Measurements from ENCODE around the gene USP24.

USP24 gene

DNA sequence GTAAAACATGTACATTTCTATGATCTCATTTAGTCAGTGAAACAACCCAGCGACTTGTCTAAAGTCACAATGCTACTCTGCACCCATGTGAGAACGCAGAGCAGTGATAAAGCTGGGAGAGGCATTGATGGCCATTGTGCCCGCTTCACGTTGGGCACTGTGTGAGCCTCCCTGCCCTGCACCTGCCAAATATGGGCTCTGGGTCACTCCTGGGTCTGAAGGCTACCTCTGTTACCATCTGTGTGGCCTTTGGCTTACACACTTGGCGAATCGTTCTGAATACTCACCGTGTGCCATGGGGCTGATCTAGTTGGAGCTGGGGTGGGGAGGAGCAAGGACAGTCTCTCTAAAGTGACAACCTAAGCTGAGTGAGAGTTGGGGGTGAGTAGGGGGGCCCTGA lies 145.9 kb downstream of the USP24 start:
- DNase-seq (ENCODE audit: low spot score), result no peak

DNA sequence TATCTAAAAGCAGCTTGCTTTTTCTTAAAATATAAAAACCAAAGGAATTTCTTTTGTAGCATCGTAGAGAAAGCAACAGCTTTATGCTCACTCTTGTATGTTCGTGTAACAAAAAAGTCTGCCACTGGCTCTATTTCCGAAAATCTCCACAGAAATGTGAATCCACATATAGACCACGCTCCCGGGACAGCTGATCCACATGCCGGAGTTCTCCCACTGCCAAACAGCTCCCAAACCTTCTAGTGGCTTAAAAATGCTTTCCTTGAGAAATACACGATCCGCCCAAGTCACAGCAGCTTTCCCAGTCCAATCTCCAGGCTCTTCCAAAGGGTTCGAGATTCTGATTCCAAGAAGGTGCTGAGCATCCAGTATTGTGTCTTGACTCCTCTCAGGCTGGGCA lies 146.5 kb downstream of the USP24 start:
- no peak for DNase-seq (ENCODE audit: low spot score)

DNA sequence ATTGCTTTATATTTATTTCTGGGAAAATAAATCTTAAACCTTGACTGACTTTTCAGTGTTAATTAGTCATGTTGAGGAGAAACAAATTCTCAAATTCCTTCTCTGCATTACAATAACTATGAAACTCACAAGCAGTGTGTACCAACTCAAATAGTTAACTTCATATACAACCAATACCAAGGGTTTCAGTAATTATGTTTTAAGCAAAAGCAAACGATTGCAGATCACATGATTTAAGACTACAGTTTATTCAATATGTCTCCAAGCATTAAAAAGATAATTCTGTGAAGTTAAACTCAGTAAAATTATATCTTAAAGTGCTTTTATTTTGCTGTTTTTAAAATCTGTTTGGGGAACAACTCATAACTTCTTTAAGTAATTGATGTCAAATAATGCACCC lies 147.2 kb downstream of the USP24 start:
- DNase-seq (ENCODE audit: low spot score), result no peak

DNA sequence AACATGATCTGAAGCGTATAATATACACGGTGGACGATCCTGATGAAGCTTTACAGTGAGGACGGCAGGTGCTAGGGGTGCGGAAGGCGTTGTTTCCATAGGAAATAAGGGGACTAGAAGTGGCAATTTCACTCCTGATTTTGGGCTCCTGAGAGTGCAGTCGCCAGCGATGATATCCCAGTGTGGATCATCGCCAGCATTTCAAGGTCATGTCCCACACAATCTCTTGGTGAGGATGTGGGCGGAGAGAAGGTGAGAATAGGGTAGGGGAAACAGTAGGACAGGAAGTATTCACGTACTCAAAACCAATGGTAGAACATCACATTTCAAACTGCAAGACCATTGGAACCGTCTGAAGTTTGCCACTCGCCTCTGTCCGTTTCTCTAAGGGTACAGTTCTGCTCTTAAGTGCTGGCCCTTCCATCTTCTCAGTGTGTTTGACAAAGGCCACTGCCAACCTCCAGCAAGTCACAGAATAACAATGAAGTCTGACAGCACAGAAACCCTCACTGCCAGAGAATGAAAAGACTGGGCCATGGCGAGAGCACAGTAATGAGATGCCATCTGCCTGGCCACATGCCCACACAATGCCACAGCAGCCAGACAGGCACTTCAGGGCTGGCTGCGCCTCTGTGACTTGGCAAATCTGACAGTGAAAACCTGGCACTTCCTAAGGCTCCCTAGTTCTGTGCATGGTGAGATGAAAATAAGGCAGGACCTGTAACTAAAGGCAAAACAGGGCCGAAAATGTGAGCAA lies 148.0 kb downstream of the USP24 start:
- DNase-seq (ENCODE audit: low spot score), result no peak

DNA sequence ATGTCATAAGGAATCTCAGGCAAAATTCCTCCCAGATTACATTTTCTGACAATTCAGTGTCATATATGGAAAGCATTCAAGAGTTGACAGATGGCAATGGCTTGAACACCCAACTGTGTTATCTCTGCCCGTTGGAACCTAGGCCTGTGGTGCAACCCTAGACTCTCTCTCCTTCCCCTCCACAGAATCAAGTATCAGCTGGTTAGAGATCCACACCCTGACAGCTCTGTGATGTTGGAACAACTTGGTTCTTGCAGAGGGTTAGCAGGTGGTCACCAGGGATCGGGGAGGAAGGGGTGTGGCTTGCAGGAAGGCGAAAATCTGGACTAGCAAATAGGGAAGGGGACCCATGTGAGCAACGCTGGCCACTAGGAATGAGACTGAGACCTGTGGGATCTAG lies 149.5 kb downstream of the USP24 start:
- DNase-seq (ENCODE audit: low spot score), result no peak

DNA sequence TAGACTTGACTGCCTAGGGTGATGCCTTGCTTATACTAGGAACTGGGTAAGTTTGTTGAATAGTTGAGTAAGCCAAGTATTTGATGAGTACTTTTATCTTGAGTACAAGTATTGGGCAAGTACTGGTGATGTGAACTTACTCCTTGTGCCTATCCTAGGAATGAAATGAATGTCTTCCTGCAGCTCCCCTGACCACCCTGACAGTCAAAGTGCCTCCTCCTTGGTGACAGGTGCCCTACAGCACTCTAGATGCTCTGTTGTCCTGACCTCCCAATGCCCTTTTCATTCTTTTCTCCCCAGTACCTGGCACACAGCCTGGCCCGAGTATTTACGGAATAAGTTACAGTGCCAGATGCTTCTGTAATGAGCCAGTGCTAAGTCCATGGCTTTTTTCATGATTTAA lies 150.3 kb downstream of the USP24 start:
- DNase-seq (ENCODE audit: low spot score), result no peak

DNA sequence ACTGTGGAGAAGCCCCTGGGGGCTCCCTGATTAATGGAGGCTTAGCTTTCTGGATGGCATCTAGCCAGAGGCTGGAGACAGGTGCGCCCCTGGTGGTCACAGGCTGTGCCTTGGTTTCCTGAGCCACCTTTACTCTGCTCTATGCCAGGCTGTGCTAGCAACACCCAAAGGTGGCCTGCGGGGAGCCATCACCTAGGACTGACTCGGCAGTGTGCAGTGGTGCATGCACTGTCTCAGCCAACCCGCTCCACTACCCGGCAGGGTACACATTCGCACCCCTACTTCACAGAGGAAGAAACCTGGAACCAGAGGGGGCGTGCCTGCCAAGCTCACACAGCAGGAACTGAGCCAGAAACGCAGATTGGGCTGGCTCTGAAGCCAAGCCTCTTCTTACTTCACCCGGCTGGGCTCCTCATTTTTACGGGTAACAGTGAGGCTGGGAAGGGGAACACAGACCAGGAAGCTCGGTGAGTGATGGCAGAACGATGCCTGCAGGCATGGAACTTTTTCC lies 151.0 kb downstream of the USP24 start:
- DNase-seq (ENCODE audit: low spot score), result no peak

DNA sequence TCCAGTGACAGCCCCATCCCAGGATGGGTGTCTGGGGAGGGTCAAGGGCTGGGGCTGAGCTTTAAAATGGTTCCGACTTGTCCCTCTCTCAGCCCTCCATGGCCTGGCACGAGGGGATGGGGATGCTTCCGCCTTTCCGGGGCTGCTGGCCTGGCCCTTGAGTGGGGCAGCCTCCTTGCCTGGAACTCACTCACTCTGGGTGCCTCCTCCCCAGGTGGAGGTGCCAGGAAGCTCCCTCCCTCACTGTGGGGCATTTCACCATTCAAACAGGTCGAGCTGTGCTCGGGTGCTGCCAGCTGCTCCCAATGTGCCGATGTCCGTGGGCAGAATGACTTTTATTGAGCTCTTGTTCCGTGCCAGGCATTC lies 151.6 kb downstream of the USP24 start:
- DNase-seq (ENCODE audit: low spot score), result no peak

DNA sequence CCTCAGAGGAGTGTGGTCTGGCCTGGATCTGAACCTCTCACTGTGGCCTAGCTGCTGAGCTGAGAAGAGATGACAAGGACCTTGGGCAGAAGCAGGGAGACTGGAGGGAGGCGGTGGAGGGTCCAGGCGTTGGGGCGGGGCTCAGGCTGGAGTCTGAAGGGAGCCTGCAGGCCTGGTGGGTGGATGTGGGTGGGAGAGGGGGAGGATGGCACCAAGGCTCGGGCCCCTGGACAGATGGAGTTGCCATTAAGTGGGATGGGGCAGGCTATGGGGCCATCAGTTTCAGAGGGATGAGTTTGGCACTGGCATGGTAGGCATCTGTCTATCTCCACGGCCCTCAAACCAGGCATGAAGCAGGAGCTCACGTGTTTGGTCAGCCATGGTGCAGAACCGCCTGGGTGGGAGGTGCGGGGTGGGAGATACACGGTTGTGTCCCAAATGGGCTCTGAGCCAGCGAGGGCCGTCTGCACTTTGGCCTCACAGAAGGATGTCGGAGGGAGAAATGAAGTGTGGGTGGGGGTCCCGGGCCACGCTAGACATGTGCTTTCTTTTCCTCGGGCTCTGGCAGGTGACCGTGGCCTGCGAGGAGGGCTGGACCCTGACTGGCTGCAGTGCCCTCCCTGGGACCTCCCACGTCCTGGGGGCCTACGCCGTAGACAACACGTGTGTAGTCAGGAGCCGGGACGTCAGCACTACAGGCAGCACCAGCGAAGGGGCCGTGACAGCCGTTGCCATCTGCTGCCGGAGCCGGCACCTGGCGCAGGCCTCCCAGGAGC lies 152.2 kb downstream of the USP24 start:
- DNase-seq (ENCODE audit: low spot score), result no peak

DNA sequence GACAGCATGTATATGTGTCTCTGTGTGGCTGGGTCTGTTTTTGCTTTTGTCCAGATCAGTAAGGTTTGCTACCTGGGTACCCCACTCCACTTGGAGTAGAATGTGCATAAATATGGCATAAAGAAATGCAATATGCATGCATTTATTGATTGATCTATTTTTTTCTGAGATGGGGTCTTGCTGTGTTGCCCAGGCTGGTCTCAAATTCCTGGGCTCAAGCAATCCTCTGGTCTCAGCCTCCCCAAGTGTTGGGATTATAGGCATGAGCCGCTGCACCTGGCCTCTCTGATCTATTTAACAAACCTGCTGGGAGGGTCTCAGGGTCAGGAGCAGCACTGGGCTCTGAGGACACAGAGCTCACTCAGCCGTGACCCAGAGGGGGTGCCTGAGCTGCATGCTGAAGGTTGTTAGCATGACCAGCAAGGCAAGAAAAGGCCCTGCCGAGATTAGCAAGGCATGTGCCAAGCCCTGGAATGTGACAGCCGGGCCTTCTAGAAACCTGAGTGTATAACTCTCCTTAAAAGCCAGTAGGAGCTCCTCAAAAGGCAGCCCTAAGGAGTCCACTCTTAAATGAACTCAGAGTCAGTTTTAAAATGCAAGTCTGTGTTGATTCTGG lies 153.3 kb downstream of the USP24 start:
- no peak for DNase-seq (ENCODE audit: low spot score)

DNA sequence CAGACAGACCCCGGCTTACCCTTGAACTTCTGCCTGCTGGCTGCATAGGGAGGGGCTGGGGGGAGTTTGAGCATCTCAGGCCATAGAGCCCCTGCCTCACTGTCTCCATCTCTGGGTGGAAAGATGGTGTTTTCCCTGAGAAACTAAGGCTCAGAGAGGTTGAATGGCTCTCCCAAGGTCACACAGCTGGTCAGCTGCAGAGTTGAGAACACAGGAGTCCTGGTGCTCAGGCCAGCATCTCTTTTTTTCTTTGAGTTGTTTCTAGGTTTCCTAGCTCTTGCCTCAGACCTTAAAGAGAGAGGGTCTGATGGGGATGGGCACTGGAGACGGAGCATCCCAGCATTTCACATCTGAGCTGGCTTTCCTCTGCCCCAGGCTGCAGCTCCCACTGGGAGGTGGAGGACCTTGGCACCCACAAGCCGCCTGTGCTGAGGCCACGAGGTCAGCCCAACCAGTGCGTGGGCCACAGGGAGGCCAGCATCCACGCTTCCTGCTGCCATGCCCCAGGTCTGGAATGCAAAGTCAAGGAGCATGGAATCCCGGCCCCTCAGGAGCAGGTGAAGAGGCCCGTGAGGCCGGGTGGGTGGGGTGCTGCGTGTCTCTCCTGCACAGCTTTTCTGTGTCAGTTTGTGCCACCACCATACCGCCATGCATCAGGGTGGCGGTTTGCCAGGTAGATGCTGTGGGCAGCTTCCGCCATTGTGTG lies 154.0 kb downstream of the USP24 start:
- DNase-seq (ENCODE audit: low spot score), result no peak

DNA sequence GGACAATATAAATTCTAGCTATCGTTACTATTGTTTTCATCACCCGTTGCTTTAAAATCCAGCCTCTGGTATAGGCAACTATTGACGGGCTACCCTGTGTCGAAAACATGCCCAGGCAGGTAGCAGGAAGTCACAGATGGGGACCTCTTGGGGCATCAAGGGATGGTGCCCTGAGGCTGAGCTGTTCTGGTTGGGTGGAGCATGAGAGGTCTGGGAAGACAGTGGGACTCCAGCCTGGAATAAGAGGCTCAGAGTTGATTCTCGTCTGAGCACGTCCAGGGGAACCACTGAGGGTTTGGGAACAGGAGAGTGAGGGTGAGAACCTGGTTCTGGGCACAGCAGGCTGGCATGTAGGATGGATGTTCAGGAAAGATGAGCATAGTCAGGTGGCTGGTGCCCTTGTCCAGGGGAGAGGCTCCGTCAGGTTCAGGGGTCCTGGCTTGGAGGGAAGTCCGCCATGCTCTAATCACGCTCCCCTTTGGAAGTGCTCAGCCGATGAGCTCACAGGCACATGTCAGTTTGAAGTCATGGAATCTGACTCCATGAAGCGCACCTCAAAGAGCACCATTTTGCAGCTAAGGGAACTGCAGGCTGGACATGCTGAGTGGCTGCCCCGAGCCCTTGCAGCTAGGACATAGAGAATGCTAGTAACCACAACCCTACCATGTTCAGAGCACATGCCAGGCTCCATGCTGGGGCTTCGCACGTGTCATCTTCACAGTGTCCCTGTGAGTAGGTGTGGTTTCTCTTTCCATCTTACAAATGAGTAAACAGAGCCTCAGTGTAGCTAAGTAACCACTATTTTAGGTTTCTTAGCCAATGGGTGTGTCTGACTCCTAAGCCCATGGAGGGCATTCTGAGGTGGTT lies 154.8 kb downstream of the USP24 start:
- no peak for DNase-seq (ENCODE audit: low spot score)

DNA sequence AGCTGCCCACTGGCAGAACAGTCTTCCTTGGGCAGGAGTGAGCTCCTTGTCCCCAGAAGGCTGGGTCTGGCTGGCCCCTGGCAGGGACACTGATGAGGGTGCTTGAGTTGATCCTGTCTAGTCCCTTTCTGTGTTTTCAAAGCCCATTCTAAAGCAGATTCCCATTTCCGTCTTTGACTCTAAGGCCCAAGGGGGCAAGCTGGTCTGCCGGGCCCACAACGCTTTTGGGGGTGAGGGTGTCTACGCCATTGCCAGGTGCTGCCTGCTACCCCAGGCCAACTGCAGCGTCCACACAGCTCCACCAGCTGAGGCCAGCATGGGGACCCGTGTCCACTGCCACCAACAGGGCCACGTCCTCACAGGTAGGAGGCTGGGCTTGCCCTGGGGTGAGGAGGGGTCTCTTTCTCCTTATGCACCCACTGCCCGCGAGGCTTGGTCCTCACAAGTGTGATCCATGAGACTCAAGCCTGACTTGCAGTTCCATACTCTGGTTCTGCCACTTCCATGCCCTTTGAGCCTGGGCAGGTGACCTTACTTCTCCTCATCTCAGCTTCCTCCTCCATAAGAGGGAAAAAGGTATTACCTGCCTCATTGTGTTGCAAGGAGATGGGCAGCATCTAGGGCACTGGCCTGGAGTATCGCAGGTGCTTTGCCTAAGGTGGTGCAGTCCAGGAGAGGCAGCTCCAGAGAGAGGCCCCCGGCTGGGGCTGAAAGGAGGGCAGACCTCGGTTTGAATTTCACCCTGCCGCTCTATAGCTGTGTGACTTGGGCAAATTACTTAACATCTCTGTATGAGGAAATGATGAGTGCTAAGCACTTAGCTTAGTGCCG lies 155.6 kb downstream of the USP24 start:
- DNase-seq (ENCODE audit: low spot score), result no peak

DNA sequence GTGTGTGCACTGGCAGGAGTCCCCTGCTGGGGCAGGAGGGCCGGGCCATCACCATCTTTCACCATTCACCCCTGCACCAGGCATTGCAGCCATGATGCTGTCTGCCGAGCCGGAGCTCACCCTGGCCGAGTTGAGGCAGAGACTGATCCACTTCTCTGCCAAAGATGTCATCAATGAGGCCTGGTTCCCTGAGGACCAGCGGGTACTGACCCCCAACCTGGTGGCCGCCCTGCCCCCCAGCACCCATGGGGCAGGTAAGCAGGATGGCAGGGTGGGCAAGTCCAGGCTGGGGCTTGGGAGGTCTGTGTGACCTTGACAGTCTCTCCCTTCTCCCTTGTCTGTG lies 157.2 kb downstream of the USP24 start:
- DNase-seq (ENCODE audit: low spot score), result no peak

DNA sequence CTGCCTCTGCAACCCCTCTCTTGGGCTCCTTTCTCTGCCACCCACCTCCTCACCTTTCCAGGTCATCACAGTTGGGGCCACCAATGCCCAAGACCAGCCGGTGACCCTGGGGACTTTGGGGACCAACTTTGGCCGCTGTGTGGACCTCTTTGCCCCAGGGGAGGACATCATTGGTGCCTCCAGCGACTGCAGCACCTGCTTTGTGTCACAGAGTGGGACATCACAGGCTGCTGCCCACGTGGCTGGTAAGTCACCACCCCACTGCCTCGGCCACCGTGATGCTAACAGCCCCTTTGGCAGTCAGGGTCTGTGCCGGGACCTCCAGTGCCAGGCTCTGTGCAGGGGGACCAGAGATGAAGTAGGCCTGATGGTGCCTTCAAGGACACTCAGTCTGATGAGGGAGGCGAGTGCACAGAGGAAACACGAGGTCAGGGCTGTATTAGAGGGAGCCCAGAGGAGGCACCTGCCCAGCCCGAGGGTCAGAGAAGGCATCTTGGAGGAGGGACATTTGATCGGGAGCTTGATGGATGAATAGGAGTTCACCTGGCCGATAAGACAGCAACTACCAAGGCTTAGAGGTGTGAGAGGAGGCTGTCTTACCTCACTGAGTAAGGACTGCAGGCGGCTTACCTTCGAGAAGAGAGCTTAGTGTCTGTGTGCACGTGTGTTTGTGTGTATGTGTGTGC lies 157.8 kb downstream of the USP24 start:
- DNase-seq (ENCODE audit: low spot score), result no peak

DNA sequence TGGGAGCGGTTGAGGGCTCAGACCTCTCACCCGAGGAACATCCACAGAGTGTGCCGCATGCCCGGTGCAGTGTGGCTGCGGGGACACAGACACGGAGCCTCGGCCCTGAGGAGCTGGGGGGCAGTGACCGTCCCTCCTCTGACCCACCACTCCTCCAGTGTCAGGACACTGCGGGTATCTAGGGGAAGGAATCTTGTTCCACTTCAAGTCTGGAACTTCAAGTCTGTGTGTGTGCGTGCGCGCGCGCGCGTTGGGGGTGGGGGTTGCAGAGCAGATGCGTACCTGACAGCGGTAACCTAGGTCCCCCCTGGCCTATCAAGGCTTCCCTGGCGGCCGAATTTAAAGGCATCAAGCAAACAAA lies 158.6 kb downstream of the USP24 start:
- DNase-seq (ENCODE audit: low spot score), result no peak

DNA sequence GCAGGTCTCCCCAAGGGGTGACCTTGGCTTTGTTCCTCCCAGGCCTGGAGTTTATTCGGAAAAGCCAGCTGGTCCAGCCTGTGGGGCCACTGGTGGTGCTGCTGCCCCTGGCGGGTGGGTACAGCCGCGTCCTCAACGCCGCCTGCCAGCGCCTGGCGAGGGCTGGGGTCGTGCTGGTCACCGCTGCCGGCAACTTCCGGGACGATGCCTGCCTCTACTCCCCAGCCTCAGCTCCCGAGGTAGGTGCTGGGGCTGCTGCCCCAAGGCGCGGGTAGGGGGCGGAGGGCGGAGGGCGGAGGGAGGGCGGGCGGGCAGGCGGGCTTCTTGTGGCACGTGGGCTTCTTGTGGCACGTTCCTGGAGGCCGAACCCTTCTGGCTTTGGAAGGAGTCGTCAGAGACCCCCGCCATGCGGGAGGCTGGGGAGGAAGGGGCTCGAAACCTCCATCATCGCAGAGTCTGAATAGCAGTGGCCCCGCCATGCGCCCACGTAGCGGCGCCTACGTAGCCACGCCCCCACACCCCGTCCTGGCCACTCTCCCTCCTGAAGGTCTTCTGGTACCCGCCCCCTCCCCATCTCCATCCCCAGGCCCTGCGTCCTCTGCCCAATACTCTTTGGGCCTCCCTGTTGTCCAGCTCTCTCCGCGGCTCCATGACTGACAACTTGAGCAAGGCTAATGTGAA lies 159.1 kb downstream of the USP24 start:
- DNase-seq (ENCODE audit: low spot score), result no peak

DNA sequence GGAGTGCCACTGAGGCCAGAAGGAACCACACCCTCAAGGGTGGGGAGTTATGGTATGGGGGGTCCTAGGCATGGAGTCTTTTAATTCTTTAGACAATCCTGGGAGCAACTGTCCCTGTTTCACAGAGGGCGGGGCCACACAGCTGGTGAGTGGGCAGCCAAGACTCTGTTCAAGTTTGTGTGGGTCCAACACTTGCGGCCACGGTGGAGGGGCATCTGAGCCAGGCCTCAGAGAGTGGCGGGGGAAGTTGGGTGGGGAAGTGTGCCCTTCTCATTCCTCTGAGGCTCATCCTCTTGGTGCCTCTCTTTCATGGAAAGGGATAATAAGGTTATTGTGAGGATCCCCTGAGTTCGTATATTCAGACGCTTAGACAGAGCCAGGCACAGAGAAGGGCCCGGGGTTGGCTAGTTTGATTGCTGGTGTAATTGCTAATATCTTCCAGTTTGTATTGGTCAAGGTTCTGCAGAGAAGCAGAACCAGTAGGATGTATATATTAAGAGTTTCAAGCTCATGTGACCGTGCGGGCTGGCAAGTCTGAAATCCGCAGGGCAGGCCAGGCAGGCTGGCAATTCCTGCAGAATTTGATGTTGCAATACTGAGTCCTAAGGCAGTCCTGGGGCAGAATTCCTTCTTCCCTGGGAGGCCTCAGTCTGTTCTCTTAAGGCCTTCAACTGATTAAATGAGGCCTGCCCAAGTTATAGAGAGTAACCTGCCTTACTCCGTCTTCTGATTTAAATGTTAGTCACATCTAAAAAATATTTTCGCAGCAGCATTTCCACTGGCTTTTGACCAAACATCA lies 159.9 kb downstream of the USP24 start:
- no peak for DNase-seq (ENCODE audit: low spot score)

Measured in SK-N-DZ (cell line).